Cardiac septum (tissue), 1 donor: ENCODE results near the gene CXXC4. TPM values are rescaled to one million over a fixed set of nuclear protein-coding genes. Genes with fewer than 3 reads are reported as not detected.

Experiments used
- DNase-seq: peaks from one replicate; pipeline ENCODE4 v3.0.0-alpha.2; 2020; ENCODE audit warnings: low spot score
- intact Hi-C: fragments of 100-400 bp; cut with DNase I; formaldehyde crosslinking; loops from one replicate; pipeline ENCODE4 v1.14.0; 2022
- long read RNA-seq: library from polyadenylated mRNA; unstranded; transcript quantifications from one replicate; pipeline ENCODE4 v2.0.0, GENCODE V29; 2021
- total RNA-seq: library from RNA; stranded (reverse); fragmentation: NEBNext Ultra II Directional; extraction: Animal tissue kit (Norgen Biotek cat#: 25700); gene quantifications from one replicate; pipeline ENCODE4 v1.2.1, GENCODE V29; 2021
- donor health status: DM: no; HTN: no; CAD: no.

The CXXC4 gene
- total RNA-seq = 2.5 TPM
- long read RNA-seq, partial matches to known transcripts = 3 of 4 reads
- long read RNA-seq, other reads (novel, unspliced or antisense) = 1 of 4 reads

DNA sequence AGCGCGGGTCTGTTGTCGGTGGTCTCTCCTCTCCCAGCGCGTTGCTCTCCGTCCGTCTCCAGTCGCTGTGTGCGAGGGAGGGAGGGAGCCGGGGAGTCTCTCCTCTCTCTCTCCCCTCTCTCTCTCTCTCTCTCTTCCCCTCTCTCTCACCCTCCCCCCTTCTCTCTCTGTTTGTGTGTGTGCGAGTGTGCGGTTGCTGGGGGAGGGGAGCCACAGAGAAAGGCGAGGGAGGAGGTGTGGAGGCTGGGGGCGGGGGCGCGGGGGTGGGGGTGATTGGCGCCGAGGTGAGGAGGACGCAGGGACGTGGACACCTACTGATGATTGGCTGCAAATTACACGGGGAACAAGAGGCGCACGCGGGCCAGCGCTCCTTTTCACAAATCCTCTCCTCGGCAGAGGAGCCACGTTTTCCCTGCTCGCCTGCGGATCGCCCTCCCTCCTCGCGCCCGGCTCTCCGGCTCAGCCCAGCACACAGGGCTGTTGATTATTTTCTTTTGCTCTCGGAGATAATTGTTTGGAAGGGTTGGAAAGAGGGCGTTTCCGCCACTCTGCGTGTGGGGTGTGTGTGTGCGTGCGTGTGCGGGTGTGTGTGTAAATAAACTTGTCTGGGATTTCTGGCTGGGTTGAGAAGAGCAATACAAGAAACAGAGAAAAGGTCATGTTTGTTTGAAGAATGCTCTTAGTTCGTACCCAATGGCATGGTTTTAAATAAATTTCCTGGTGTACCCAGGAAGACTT, at the start of gene CXXC4:
Gene CXXC4, minus strand, starts transcription at position 73 of the 738 bp plus-strand sequence. CDS start 3,092 bp downstream, outside the sequence.
- DNase-seq = peak; percentile 81
- intact Hi-C loops = loop anchor here (10.0 kb wide), 3 partner anchors 120 to 1210 kb away; partner anchors contain the start of genes GSTCD and INTS12

DNA sequence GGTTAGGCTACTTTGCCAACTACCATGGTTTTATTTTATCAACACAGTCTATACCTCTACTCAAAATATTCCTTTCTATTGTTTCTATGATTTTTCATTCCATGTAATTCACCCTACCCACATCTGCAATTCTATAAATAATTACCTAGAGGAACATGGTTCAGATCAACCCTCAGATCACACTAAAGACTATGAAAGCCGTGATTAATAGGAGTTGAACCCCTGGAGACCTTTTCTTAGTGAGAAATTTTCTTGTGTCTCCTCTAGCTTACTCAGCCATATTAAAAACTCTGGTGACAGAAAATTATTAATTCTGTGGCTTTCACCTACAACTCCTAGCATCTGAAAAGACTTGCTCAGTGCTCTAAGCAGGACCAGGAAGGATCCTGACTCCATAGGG, 38.5 kb upstream of the CXXC4 start:
- intact Hi-C loops = loop anchor here (10.0 kb wide), 1 partner anchor 332 kb away; no protein-coding TSS in a partner anchor

DNA sequence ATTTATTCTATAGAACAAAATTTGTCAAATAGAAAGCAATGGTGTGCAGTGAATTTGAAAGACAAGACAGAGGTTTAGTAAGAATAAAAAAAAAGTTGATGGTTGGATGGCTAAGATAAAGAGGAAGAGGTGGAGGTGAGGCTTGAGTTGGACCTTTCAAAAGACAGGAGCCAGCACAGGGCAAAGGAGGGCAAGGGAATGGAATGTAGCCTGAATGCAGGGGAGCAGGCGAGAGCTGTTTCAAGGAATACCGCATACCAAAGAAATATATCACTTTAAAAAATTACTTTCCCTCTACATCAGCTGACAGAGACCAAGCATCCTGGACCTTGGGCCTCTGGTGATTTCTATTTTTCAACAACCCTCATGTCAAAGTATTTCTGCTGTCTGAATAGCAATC, 38.0 kb upstream of the CXXC4 start:
- intact Hi-C loops = loop anchor here (10.0 kb wide), 1 partner anchor 332 kb away; no protein-coding TSS in a partner anchor
- DNase-seq = no peak

More for the DNA sequence above, 38.5 kb upstream of the CXXC4 start:
- no peak for DNase-seq

DNA sequence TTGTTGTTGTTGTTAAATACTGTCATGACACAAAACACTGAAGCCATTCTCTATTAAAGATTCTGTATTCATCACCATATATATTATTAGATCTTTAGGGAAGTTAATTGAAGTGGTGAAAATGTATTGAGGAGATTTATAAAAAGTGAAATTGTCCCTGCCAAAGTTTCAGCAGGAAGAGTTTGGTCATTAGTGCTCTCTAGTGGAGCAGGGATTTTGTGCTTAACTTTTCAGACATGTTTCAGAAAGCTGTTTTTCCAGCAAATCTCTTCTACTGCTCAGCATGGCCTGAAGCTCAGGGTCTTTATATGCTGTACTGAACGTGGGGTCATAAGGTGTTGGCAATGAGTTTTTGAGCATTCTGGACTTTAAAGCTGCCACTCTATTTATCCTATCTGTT, 36.7 kb upstream of the CXXC4 start:
- intact Hi-C loops = loop anchor here (10.0 kb wide), 1 partner anchor 333 kb away; no protein-coding TSS in a partner anchor
- DNase-seq = no peak

DNA sequence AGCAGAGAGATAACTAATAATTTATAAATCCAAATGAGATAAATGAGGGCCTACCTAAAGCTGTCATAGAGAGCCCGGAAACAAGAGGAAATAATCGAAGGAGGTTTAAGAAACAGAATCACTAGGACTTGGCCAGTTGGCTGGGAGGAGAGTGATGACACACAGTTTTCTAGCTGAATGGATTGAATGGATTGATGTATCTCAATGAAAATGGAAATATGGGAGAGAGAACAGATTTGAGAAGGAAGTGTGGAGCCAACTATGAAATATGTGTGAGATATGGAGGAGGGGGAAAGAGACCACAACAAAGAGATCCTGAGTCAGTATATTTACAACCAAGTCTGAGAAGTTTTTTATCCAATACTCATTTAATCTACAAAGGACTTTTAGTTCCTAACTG, 35.7 kb upstream of the CXXC4 start:
- intact Hi-C loops = loop anchor here (10.0 kb wide), 1 partner anchor 334 kb away; no protein-coding TSS in a partner anchor
- no peak for DNase-seq

DNA sequence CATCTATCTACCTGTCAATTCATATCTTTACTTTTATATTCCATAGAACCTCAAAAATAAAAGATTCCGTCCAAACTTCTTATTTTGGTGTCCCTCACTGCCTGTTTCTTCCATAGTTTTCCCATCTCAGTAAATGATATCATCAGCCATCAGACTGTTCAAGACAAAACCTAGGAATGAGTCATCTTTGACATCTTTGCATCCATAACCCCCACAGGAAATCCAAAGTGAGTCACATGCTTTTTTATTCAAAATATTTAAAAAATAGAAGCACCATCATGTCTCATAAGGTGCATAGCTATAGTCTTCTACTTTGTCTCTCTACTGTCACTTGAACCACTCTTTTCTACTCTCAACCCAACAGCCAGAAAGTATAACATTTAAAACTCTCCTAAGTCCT, 29.9 kb upstream of the CXXC4 start:
- no peak for DNase-seq
- intact Hi-C loops = no loop called here

DNA sequence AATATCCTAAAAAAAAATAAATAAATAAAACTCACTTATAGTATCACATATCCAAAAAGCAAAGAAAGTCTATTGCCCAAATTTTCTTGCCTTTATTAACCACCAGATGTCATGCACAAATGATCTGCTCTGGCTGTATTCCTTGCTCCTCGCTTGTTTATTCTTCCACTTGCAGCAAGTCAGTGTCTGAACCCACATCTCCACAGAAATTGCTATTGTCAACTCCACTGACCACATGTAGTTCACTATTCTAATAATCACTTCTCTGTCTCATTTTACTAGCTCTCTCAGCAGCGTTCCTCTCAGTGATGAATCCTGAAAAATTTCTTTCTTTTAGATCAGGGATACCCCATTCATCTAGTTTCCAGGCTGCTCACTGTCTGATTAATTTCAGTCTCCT, 29.3 kb upstream of the CXXC4 start:
- no peak for DNase-seq
- intact Hi-C loops = no loop called here

DNA sequence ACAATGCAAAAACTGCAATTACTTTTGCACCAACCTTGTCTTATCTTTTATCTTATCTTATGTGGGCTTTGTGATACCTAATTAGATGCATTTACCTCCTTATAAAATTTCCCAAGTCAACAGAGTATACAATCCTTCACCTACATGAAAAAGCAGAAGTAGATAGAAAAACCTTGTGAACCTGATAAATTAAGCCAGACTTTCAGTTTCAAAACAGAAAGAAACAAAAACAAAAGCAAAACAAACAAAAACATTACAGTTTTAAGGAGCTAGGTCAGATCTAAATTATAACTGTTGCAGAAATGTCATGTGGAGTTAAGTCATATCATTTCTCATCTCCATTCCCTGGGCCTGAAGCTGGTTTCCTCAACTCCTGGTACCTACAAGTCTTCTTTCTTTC, 24.9 kb upstream of the CXXC4 start:
- intact Hi-C loops = no loop called here
- DNase-seq = no peak

DNA sequence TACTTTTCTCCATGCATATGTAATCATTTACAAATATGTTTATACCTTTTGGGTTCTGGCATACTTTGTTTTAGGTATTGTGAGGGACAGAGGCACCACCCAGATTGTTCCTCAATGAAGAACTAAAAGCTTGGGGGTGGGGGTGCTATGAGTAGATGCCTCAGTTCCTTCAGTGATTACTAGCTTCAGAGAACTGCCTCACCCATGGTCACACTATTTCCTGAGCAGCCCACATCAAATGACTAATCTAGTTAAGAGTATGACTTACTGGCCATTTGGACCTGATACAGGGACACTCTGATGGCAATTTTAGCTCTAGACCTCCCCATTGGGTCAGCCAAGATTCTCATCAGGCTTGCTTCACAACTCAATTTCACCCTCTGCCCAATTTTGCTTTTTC, 22.2 kb upstream of the CXXC4 start:
- intact Hi-C loops = no loop called here
- no peak for DNase-seq

DNA sequence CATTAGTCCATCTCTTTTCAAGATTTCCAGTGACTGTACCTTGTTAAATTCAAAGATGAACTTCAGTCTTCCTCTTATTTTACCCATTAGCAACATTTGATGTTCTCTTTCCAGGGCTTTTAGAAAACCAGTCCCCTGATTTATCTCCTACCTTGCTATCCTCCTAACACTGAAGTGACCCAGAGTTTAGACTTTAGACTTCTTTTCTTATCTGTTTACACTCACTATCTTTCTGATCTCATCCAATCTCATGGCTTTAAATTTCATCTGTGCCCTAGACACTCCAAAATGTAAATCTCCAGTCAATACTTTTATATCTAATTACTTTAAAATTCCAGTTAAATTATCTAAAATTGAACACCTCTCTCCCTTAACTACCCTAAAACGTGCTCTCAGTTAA, 13.5 kb upstream of the CXXC4 start:
- no peak for DNase-seq
- intact Hi-C loops = no loop called here

DNA sequence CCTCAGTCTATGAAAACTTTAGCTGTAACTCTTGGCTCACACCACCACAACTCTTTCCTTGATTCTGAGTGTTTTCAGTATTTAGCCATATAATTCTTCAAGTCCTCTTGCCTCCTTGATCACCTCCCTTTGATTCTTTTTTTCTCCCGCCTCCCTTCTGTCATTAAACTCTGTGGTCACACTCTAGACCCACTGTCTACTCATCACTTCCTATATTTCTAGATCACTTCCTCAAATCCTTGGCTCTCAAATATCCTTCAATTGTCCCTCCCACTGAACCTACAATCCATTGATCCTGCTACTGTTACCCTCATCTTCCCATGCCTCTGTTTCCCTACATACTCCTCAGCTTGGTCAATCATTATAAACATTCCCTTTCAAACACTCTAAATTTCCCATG, 12.4 kb upstream of the CXXC4 start:
- no peak for DNase-seq
- intact Hi-C loops = no loop called here

DNA sequence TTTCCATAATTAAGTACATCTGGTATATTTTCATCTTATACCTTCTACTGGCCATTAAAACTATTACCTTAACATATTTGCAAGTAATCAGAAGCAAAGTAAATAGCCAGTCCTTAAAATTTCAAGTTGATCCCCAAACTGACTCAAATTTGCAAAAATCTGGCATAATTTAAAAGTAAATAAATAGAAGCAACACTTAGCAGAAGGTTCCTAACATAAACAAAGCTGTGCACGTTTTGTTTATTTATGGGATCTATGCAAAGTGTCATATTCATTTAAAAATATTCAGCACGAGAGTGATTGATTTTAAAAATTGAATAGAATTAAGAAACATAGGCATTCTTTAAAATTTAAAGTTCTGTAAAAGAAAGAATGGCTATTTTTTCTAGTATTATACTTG, 9.8 kb upstream of the CXXC4 start:
- DNase-seq = no peak
- intact Hi-C loops = no loop called here

DNA sequence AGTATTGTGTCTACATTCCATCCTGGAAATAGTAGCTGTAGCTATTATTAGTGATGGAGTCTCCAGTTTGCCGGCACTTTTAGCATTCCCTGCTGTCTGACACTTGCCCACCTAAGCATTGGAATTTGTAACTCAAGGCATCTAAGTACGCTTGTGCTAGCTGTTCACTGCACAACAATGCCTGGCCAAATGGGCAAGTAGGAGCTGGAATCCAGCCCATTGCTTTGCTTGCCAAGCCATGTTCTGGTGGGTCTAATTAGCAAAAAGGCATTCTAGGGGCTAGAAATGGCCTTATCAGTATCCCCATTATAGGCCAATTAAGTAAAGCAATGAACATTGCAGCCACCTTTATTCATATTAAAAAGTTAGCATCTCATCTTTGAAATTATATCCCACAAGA, 7.8 kb upstream of the CXXC4 start:
- intact Hi-C loops = no loop called here
- DNase-seq = no peak

DNA sequence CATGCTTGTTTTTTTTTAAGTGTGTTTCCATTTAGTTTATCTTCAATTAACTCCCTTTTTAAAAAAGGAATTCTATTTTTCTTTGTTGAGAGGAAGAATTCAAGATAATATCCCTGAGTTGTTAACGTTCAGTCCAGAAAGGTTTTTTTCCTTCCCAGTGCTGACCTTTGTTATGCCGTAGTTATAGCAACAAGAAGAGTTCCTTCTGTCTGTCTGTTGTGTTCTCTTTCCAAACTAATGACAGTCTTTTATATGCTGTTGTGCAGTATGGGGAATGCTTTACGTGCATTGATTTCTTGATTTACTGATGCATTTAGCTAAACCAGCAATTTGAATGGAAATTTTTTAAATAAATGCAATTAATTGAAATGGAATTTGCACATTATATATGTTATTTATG, 6.6 kb upstream of the CXXC4 start:
- intact Hi-C loops = no loop called here
- DNase-seq = no peak

DNA sequence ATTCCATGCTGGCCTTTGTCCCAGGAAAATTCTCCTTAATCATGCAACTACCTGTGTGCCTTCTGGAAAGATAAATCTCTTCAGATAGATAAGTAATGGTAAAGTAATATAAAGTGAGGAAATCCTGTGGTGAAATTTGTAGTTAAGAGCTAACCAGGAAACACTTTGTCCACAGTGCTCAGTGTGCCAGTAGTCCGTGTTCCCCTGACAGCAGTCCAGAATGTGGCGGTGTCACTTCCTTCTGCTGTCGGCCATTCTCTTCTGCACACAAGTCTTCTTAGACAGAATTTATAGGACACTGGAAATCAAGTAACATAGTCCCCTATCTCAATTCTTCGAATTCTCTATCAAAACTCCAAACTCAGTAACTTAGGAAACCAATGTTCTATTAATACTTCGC, 5.7 kb upstream of the CXXC4 start:
- intact Hi-C loops = no loop called here
- no peak for DNase-seq

DNA sequence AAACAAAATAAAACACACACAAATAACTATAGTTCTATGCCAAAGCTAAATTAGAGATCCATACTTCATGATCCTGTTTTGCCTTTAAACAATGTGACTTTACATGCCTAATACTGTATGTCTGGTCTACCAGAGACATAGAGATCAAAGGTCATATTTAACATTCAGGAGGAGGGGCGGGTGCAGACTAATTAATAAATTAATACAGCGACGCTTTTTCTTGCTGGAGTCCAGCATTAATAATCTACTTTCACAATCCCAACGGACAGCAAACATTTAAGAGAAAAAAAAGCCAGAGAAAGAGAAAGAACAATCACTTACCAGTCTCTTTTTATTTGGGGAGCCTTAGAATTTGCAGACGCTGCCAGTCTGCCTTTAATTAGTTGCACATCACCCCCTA, 509 bp downstream of the CXXC4 start:
- no peak for DNase-seq
- intact Hi-C loops = loop anchor here (10.0 kb wide), 3 partner anchors 121 to 1211 kb away; partner anchors contain the start of genes GSTCD and INTS12

DNA sequence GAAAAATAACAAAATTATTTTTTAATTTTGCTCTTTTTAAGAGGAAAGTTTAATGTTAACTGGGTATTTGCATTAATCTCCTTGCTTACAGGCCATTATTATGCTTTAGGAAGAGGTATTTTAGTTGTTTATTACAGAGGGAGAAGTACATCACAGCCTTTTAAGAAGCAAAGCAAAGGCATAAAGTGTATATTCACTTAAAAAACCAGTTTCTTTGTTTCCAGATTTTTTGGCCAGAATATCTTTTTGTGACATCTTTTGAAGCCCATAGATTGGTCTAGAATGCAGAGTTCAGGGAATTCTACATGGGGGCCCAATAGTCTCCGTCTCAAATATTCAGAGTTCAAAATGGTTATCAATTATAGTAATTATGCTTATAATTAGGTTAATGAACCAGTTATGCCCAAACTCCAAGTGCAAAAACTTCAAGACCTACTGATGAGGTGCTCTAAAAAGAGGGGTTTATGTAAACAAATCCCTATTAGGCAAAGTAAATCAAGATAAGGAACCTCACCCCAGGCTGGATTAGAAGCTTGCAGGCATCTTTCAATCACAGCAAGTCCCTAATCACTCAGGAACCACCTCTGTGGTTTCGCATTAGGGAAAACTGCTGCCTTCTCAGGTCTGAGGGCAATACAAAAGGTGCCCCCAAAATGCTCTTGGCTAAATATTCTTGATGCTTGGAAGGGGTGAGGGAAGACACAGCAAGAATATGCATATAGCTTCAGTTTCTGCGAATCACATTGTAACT, 1.4 kb downstream of the CXXC4 start:
- no peak for DNase-seq
- intact Hi-C loops = loop anchor here (10.0 kb wide), 3 partner anchors 122 to 1212 kb away; partner anchors contain the start of genes GSTCD and INTS12

DNA sequence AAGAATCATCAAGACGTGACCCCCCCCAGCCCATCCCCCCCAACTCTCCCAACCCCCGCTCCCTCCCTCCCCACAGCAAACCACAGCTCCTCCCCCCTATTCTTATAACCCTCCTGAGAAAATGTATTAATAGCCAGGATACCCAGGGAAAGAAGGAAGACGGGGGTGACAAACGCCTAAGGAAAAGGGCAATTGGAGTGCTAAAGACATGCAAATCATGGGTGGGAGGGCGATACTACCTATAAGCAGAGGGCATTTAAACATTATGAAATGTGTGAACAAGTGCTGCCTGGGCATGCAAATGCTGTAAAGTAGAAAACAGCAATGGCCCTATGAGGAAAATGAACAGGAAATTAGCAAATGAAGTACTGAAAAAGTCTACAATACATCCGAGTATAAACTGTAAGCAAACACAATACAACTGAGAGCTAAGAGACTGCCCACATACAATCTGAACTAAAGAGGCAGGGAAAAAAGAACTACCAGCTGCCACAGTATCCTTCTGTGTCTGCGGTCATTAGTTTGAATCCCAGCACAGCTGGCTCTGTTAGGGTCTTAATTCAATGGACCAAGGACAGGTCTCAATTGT, 2.4 kb downstream of the CXXC4 start:
- no peak for DNase-seq
- intact Hi-C loops = loop anchor here (10.0 kb wide), 3 partner anchors 123 to 1213 kb away; partner anchors contain the start of genes GSTCD and INTS12

DNA sequence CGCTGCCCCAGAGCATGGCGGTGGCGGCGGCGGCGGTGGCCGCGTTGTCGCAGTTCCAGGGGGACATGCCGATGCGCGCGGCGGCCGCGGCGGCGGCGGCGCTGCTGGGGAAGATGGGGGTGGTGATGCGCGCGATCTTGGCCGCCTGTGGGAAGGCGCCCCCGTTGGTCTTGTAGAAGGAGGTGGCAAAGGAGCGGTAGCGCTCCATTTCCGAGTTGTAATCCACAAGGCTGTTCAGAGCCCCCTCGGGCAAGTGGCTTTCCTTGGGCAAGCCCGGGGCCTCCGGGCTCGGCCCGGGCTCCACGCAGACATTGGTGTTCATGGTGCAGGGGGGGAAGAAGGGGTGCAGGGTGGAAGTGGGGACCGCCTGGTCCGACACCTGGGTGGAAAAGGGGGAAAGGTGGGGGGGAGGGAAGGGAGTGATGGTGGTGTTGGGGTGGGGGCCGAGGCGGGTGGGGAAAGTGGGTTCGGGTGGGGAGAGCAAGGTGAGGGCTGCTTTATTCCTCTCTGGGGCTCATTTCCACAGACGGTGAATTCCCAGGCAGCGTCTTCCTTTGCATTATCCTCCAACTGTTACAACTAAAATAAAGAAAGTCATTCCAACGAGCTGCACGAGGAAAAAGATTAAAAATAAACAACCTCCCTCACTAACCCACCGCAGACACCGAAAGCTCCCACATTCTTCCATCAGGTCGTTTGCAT, 3.1 kb downstream of the CXXC4 start:
- intact Hi-C loops = loop anchor here (10.0 kb wide), 3 partner anchors 123 to 1213 kb away; partner anchors contain the start of genes GSTCD and INTS12
- no peak for DNase-seq
